Measurements from ENCODE around the gene SIT1. TPM values are rescaled to one million over a fixed set of nuclear protein-coding genes. Genes with fewer than 3 reads are reported as not detected.

SIT1 gene
- total RNA-seq, 1 donor from 2014 or later: 198 TPM

DNA sequence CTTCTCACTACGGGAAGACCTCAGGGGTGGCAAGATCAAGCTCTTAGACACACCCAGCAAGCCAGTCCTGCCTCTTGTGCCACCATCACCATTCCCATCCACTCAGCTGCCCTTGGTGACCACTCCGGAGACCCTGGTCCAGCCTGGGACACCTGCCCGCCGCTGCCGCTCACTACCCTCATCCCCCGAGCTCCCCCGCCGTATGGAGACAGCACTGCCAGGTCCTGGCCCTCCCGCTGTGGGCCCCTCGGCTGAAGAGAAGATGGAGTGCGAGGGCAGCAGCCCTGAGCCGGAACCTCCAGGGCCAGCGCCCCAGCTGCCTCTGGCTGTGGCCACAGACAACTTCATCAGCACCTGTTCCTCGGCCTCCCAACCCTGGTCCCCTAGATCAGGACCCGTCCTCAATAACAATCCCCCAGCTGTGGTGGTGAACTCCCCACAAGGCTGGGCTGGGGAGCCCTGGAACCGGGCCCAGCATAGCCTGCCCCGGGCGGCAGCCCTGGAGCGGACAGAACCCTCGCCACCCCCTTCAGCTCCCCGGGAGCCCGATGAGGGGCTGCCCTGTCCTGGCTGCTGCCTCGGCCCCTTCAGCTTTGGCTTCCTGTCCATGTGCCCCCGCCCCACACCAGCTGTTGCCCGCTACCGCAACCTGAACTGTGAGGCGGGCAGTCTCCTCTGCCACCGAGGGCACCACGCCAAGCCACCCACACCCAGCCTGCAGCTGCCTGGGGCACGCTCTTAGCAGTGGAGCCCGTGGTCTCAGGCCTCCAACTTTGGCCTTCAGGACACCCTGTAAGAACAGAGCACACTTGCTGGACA, 41.5 kb downstream of the SIT1 start:
- intact Hi-C loops (cut with micrococcal nuclease): loop anchor here (10.0 kb wide), 3 partner anchors 534 to 1484 kb away; partner anchors contain the start of genes CCL27, DCAF12, FANCG and VCP

DNA sequence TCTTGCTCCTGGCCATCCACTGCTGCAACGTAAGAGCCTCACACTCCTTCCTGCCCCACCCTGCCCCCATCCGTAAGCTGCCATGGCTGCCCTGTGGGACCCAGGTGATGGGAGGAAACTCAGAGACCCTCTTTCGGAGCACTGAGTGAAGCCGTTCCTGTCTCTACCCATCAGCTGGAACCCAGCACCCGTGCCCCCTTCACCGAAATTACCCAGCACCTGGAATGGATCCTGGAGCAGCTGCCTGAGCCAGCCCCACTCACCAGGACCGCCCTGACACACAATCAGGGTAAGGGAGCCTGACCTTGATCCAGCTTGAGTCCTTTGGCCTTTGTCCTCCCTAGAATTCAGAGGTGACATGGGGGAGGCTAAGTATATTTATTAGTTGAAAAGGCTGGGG, 42.5 kb downstream of the SIT1 start:
- intact Hi-C loops (cut with micrococcal nuclease): loop anchor here (10.0 kb wide), 3 partner anchors 533 to 1483 kb away; partner anchors contain the start of genes CCL27, DCAF12, FANCG and VCP

DNA sequence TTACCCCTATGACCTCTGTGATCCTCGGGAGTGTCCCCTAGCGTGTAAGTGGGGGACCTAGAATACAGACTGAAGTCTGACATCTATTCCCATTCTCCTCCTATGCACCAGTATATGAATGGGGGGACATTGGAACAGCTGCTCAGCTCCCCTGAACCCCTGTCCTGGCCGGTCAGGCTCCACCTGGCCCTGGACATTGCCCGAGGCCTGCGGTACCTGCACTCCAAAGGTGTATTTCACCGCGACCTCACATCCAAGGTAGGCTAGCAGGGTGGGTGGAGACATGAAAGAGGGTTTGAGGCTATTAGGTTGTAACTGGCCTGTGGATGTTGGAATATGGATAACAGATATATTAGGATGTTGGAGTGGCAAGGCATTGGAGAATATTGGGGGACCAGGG, 44.0 kb downstream of the SIT1 start:
- intact Hi-C loops (cut with micrococcal nuclease): loop anchor here (10.0 kb wide), 3 partner anchors 532 to 1482 kb away; partner anchors contain the start of genes CCL27, DCAF12, FANCG and VCP

DNA sequence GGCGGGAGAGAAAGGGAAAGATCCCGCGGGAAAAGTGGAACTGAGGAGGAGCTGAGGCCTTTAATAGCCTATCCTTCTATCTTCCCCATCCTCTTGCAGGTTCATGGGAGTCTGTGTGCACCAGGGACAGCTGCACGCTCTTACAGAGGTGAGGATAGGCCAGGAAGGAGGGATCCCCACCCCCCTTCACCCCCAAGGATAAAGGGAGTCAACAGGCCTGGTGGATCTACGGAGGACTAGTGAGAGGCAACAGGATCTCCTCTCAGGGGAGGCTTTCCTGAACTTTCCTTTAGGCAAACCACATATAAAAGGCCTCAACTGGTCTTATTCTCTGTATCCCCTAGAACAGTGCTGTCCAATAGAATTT, 44.6 kb downstream of the SIT1 start:
- intact Hi-C loops (cut with micrococcal nuclease): loop anchor here (10.0 kb wide), 3 partner anchors 531 to 1481 kb away; partner anchors contain the start of genes CCL27, DCAF12, FANCG and VCP

DNA sequence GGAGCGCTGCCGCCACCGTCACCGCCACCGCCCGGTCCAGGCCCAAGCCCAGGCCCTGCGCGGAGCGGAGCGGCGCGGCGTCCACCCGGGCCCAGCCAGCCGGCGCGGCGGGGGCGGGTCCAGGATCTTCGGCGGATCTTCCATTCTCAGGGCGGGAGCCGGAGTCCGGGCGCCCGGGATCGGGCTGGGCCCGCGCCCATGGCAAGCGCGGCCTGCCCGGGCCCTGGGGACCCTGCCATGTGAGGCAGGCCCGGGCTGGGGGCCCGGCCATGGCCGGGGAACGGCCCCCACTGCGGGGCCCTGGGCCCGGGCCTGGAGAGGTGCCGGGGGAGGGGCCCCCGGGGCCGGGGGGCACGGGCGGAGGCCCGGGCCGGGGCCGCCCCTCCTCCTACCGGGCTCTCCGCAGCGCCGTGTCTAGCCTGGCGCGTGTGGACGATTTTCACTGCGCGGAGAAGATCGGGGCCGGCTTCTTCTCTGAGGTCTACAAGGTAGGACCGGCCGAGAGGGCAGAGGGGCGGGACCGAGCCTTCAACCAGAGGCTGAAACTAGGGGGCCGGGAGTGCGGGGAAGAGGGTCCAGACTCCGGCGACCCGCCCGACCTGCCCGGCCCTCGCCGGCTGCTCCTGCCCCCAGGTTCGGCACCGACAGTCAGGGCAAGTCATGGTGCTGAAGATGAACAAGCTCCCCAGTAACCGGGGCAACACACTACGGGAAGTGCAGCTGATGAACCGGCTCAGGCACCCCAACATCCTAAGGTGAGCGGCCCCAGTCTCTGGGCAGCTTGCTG, 45.2 kb downstream of the SIT1 start:
- intact Hi-C loops (cut with micrococcal nuclease): loop anchor here (2.0 to 10.0 kb wide), 4 partner anchors 495 to 1481 kb away; partner anchors contain the start of genes CCL27, DCAF12, FANCG and VCP

DNA sequence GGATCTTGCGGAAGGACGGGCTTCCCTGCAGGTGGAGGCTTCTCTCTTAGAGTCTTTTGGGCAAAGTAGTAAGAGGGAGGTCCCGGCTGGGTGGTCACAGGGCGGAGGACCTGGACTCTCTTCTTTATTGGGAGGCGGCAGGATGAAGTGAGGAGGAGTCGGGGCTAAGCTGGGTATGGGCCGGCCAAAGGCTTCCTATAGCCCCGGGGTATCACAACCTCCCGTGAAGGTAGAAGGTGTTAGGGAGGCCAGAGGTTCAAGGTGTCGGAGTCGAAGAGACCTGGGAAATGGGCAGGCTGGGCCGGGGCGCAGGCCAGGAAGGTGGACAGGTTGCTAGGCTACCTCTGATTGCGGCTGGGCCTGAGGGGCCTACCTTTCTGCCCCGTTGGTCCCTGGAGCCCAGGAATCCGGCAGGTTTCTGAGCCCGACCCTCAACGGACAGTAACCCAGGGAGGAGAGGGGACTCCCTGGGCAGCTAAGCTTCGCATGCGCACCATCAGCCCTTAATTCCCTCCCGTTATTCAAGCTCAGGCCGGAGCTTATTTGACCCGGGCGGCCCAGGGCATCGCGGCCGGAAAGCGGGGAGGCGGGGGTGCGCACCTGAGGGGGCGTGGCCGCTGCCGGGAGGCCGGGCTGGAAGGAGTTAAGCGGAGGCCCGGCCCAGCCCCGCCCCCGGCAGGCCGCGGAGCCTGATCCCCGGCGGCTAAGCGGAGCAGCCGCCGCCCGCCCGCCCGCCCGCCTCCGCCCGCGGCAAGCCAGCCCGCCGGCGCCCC, 46.0 kb downstream of the SIT1 start, which contains the start of gene TESK1:
TESK1 (plus strand) TSS at position 685 of the 773 bp plus-strand sequence. CDS start 358 bp downstream, outside the sequence.
- intact Hi-C loops (cut with micrococcal nuclease): loop anchor here (1.0 to 10.0 kb wide), 13 partner anchors 42 to 1480 kb away; partner anchors contain the start of genes CCDC107, CCL27, CREB3 and DCAF12

DNA sequence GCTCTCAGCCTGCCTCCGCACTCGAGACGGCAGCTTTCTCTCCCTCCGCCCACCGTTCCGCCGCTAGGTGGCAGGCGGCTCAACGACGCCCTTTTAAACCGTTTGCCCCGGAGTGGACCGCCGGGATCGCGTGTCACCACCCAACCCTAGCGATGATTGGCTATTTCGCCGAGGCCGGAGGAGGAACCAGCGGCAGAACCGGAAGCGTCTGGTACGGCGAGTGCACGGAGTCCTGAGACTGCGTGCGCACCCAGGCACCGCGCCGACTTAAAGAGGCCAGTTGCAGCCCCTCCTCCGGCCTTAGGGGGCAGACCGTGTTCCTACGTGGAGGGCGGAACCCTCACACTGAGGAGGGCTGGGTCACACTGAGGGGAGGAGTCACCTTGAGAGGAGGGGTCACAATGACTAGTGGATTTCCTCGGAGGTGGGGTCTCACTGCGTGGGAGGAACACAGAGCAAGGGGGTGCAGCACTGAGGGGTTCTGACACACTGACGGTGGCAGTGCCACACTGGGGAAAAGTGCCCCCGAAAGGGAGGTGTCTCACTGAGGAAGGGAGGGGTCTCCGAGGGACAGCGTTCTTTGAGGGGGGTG, 46.6 kb downstream of the SIT1 start:
- intact Hi-C loops (cut with micrococcal nuclease): loop anchor here (1.0 to 10.0 kb wide), 13 partner anchors 42 to 1479 kb away; partner anchors contain the start of genes CCDC107, CCL27, CREB3 and DCAF12

DNA sequence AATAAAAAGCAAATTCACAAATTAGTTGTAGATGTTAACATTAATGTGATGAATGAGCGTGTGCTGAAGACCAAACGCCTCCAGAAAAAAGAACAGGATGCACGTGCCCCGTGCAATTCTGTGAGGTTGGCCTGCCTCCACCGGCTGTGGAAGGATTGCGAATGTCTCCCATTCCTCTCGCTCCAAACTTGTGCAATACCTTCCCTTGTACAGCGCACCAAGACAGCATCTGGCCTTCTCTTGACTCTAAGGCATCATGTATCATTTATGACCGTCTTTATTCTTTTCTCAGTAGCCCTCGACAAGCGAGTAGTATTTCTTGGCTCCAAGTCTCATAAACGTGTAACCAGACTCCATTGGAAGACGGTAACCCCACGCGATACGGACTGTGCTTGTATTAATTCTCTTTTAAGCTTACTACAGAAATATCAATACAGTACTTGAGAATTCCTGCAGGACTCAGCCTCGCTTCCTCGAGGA, 47.2 kb downstream of the SIT1 start:
- intact Hi-C loops (cut with micrococcal nuclease): loop anchor here (5.0 to 10.0 kb wide), 4 partner anchors 506 to 1479 kb away; partner anchors contain the start of genes CCL27, DCAF12, FANCG and PIGO

DNA sequence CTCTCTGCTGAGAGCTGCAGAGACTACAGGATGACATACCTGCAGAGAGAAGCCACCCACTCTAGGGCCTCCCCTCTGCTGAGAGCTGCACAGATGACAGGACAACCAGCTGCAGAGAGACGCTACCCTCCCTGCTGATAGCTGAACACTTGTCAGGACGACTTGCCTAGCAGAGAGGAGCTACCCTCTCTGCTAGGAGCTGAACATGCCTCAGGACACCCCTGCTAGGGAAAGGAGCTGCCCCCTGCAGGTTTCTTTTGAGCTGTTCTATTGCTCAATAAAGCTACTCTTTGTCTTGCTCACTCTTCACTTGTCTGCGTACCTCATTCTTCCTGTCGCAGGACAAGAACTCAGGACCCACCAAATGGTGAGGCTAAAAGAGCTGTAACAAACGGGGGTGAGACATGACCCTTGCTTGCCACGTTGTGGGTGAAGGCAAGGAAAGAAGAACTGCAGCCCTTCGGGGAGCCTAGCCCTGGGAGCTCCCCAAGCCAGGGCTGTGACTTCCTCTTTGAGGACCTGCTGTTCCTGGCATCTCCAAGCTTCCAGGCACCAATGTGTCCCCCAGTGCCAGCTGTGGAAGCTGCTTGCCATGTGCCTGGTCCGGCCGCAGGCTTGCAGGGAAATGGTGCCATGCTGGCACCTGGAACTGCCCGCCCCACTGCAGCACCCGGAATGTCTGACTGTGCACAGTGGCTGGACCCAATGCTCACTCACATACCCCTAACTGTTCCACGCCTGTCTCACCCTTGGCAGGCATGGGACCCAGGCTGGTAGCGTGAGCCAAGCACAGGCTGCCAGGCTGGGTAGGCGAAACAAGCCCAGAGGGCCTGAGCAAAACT, 50.7 kb downstream of the SIT1 start:
- intact Hi-C loops (cut with micrococcal nuclease): loop anchor here (5.0 to 10.0 kb wide), 4 partner anchors 503 to 1475 kb away; partner anchors contain the start of genes CCL27, DCAF12, FANCG and PIGO

Other genes starting within 250 kb of the SIT1 start
- 3.1 and 3.9 TPM in 2 replicates for gene RUSC2, start 160.8 kb downstream of the SIT1 start, total RNA-seq
- 30.0 and 33.1 TPM in 2 replicates for gene TESK1, start 45.7 kb downstream of the SIT1 start, total RNA-seq
- 7.0 and 7.3 TPM in 2 replicates for gene CD72, start 32.5 kb downstream of the SIT1 start, total RNA-seq
- gene RMRP, start 7.1 kb upstream of the SIT1 start, total RNA-seq: 5,282 and 6,266 TPM in 2 replicates
- gene CCDC107, start 7.4 kb upstream of the SIT1 start, total RNA-seq: 25.6 and 27.2 TPM in 2 replicates
- 14.7 and 15.4 TPM in 2 replicates for gene ARHGEF39, start 14.3 kb upstream of the SIT1 start, total RNA-seq
- 0.27 and 0.30 TPM in 2 replicates for gene CA9, start 23.0 kb upstream of the SIT1 start, total RNA-seq
- gene TPM2, start 39.0 kb upstream of the SIT1 start, total RNA-seq: 5.9 and 6.0 TPM in 2 replicates
- gene TLN1, start 81.3 kb upstream of the SIT1 start, total RNA-seq: 360 and 382 TPM in 2 replicates
- gene CREB3, start 81.7 kb upstream of the SIT1 start, total RNA-seq: 18.0 and 19.9 TPM in 2 replicates
- gene GBA2, start 98.3 kb upstream of the SIT1 start, total RNA-seq: 54.1 and 62.3 TPM in 2 replicates
- 22.8 and 23.3 TPM in 2 replicates for gene RGP1, start 98.4 kb upstream of the SIT1 start, total RNA-seq
- 0.55 TPM in 1 of 2 replicates, not detected in the other for gene MSMP, start 103.3 kb upstream of the SIT1 start, total RNA-seq
- gene NPR2, start 140.7 kb upstream of the SIT1 start, total RNA-seq: 9.6 and 10.2 TPM in 2 replicates
- 0.95 and 1.4 TPM in 2 replicates for gene SPAG8, start 161.3 kb upstream of the SIT1 start, total RNA-seq
- 55.0 and 55.7 TPM in 2 replicates for gene HINT2, start 164.1 kb upstream of the SIT1 start, total RNA-seq
- gene FAM221B, start 177.8 kb upstream of the SIT1 start, total RNA-seq: not detected in 2 replicates
- gene TMEM8B, start 178.3 kb upstream of the SIT1 start, total RNA-seq: 1.7 and 2.6 TPM in 2 replicates
- not detected in 2 replicates for gene OR13J1, start 219.5 kb upstream of the SIT1 start, total RNA-seq